Right ventricle myocardium inferior (tissue), 1 donor: ENCODE measurements around the gene ANKS1B. TPM values are rescaled to one million over a fixed set of nuclear protein-coding genes. Genes with fewer than 3 reads are reported as not detected.

Experiments
- ATAC-seq: fragments of 200-7000 bp; cut with Tn5 transposase; one replicate; pipeline ENCODE4 v1.9.1; 2020; ENCODE audit warnings: mild to moderate bottlenecking, moderate library complexity
- DNase-seq: peaks from one replicate; pipeline ENCODE4 v3.0.0; 2021; ENCODE audit errors: missing footprints
- intact Hi-C: fragments of 100-400 bp; cut with DNase I; formaldehyde crosslinking; loops from one replicate; pipeline ENCODE4 v1.11.0; 2022
- total RNA-seq: library from RNA; stranded (reverse); fragmentation: NEBNext Ultra II Directional; extraction: Animal tissue kit (Norgen Biotek cat#: 25700); gene quantifications from one replicate; pipeline ENCODE4 v1.2.1, GENCODE V29; 2021
- donor health status: DM: no; HTN: yes; CAD: no; lungs with severe emphysema.

Gene ANKS1B
- total RNA-seq, 1 donor from 2014 or later = 2.3 TPM

- DNase-seq (no peak), ATAC-seq (no peak)
- intact Hi-C loops = no loop called here
Measured at GRCh38 chr12:98743362-98743953, 1241.3 kb downstream of the ANKS1B start.

GRCh38 chr12:98741556-98742265 is 1243.0 kb downstream of the ANKS1B start:
- intact Hi-C loops = no loop called here
- ATAC-seq (no peak), DNase-seq (no peak)

GRCh38 chr12:98741196-98741555 is 1243.6 kb downstream of the ANKS1B start:
- DNase-seq (no peak), ATAC-seq (no peak)
- intact Hi-C loops = no loop called here

- intact Hi-C loops = no loop called here
- ATAC-seq = no peak
- DNase-seq = no peak
Measured at GRCh38 chr12:98740751-98741150, 1244.0 kb downstream of the ANKS1B start.

- ATAC-seq = no peak
- DNase-seq = no peak
- intact Hi-C loops = no loop called here
Measured at GRCh38 chr12:98738539-98738938, 1246.2 kb downstream of the ANKS1B start.

GRCh38 chr12:98738002-98738401 is 1246.7 kb downstream of the ANKS1B start:
- no peak for DNase-seq
- no peak for ATAC-seq
- intact Hi-C loops = no loop called here

- intact Hi-C loops = no loop called here
- ATAC-seq = no peak
Measured at GRCh38 chr12:98737322-98737712, 1247.4 kb downstream of the ANKS1B start.

GRCh38 chr12:98736352-98737321 is 1248.1 kb downstream of the ANKS1B start:
- ATAC-seq (no peak), DNase-seq (no peak)
- intact Hi-C loops = no loop called here

More at GRCh38 chr12:98737322-98737712, 1247.4 kb downstream of the ANKS1B start:
- DNase-seq = no peak

- intact Hi-C loops = no loop called here
- no peak for DNase-seq
- no peak for ATAC-seq
Measured at GRCh38 chr12:98735821-98736220, 1248.9 kb downstream of the ANKS1B start.

- intact Hi-C loops = no loop called here
- DNase-seq (no peak), ATAC-seq (no peak)
Measured at GRCh38 chr12:98733667-98734350, 1250.9 kb downstream of the ANKS1B start.

GRCh38 chr12:98730412-98730811 is 1254.3 kb downstream of the ANKS1B start:
- intact Hi-C loops = no loop called here
- no peak for ATAC-seq
- no peak for DNase-seq

GRCh38 chr12:98727196-98727595 is 1257.5 kb downstream of the ANKS1B start:
- no peak for ATAC-seq
- intact Hi-C loops = no loop called here

GRCh38 chr12:98725476-98726247 is 1259.1 kb downstream of the ANKS1B start:
- ATAC-seq = no peak
- intact Hi-C loops = no loop called here
- no peak for DNase-seq

More at GRCh38 chr12:98727196-98727595, 1257.5 kb downstream of the ANKS1B start:
- DNase-seq = no peak

- intact Hi-C loops = no loop called here
- no peak for ATAC-seq
- DNase-seq = no peak
Measured at GRCh38 chr12:98724384-98725155, 1260.2 kb downstream of the ANKS1B start.

- DNase-seq (no peak), ATAC-seq (no peak)
- intact Hi-C loops = no loop called here
Measured at GRCh38 chr12:98721204-98721702, 1263.5 kb downstream of the ANKS1B start.

GRCh38 chr12:98719515-98720504 is 1264.9 kb downstream of the ANKS1B start:
- ATAC-seq (no peak), DNase-seq (no peak)
- intact Hi-C loops = no loop called here
